Duodenal mucosa (tissue), 2 donors: Measurements from ENCODE around the gene L1CAM.

ENCODE experiments used
- H3K27ac ChIP-seq: one replicate; pipeline ENCODE4 v1.7.0; 2013; ENCODE audit warnings: low read depth, low read length
- H3K27me3 ChIP-seq, 2 donors: one replicate each; pipeline ENCODE4 v1.7.0; 2013; ENCODE audit warnings: low read length in 2 of 2, control low read depth in 1 of 2; ENCODE audit not compliant: insufficient read depth in 2 of 2, control insufficient read depth in 1 of 2
- H3K36me3 ChIP-seq, 2 donors: one replicate each; pipeline ENCODE4 v1.7.0; 2013; ENCODE audit warnings: low read length in 2 of 2, control low read depth in 1 of 2; ENCODE audit not compliant: insufficient read depth in 2 of 2, control insufficient read depth in 1 of 2
- H3K4me1 ChIP-seq, 2 donors: one replicate each; pipeline ENCODE4 v1.7.0; 2013; ENCODE audit warnings: low read length in 2 of 2, control low read depth in 1 of 2; ENCODE audit not compliant: insufficient read depth in 2 of 2, control insufficient read depth in 1 of 2
- H3K4me3 ChIP-seq, 2 donors: one replicate each; pipeline ENCODE4 v1.7.0; 2013; ENCODE audit warnings: low read length in 2 of 2, low read depth in 1 of 2
- H3K9ac ChIP-seq, 2 donors: one replicate each; pipeline ENCODE4 v1.7.0; 2013; ENCODE audit warnings: low read length in 2 of 2, low read depth in 1 of 2
- H3K9me3 ChIP-seq, 2 donors: one replicate each; pipeline ENCODE4 v1.7.0; 2013; ENCODE audit warnings: low read length in 2 of 2, control low read depth in 1 of 2; ENCODE audit not compliant: control insufficient read depth in 1 of 2

The L1CAM gene

DNA sequence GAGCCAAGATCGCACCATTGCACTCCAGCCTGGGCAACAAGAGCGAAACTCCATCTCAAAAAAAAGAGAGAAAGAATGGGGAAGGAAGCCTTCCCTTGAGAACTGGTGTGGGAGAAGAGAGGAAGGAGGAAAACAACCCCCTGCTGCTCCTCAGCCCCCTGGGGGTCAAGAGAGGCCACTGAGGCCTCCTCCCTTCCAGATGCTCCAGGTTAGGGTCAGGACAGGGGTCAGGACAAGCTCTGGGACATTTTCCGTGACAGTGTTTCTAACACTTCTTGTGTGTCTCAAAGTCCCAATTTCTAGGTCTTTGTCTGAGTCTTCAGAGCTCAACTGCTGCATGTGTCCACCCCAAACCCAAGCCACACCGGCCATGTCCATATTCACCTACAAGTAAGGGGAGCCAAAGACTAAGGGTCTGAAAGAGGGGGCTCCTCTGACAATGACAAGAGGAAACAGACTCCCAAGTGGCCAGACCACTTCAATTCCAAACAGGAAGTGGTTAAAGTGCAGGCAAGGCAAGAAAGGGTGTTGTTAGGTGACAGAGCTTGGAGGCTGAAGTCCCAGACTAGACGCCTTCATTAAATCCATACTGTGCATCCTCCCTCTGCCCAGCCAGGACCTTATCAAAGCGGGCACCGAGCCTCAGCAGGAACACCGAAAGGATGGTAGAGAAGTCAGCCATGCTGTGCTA is 8.3 kb downstream of the L1CAM start:
- no peaks in the 10 kb centered on the region for H3K9me3 ChIP-seq
- H3K4me3 ChIP-seq: no peak overlapping the region
- H3K36me3 ChIP-seq: no peaks in the 10 kb centered on the region
- no peak overlapping the region for H3K9ac ChIP-seq
- H3K4me1 ChIP-seq: no peaks in the 10 kb centered on the region
- no peak overlapping the region for H3K27ac ChIP-seq
- H3K27me3 ChIP-seq: peaks cover 4 to 11% of the 10 kb centered on the region in 2 donors

DNA sequence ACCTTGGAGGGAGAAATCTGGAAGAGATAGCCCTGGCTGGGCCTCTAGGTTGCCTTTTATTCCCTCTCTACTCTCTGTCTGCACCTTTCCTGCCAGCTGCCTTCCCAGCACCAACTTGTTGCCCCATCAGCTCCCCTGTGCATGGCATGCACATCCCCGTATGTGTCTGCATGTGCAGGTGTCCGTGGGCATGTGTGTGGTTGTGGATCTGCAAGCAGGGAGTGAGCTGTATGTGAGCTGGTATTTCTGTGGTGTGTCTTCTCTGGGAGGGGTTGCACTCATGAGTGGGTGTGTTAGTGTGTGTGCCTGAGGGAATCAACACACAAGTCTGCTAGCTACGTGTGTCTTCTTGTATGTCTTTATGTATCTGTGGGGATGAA is 9.9 kb downstream of the L1CAM start:
- H3K27ac ChIP-seq: no peak overlapping the region
- no peaks in the 10 kb centered on the region for H3K36me3 ChIP-seq
- no peak overlapping the region for H3K9ac ChIP-seq
- H3K4me1 ChIP-seq: no peaks in the 10 kb centered on the region
- H3K4me3 ChIP-seq: no peak overlapping the region
- peaks cover 4 to 11% of the 10 kb centered on the region in 2 donors for H3K27me3 ChIP-seq
- H3K9me3 ChIP-seq: no peaks in the 10 kb centered on the region

DNA sequence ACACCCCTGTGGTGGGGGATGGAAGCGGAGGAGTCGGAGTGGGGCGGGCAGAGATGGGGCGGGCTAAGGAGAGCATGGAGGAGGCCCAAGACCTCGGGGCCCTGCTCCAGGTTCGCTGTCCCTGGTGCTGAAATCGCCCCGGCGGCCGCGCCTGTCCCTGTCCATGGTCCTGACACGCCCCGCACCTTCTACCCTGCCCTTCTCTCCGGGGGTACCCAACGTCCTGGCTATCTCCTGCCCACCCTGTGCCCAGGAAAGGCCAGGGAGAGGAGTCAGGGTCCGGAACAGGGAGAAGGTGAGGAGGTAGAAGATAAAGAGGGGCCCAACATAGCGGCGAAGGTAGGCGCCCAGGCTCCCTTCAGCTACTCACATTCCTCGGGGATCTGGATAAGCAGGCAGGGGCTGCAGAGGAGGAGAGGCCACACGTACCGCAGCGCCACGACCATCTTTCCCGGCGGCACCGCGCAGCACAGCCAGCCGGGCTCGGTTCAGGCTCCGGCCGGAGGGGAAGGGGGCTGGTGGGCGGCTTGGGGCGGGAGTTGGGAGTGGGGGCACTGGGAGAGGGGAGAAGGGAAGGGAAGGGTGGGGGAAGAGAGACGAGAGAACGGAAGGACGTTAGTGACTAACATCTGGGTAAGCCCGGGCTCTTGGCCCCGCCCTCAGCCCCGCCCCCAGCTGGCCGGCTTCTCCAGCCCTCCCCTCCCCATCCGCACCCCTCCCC is 10.4 kb downstream of the L1CAM start:
- H3K27ac ChIP-seq: no peak overlapping the region
- no peaks in the 10 kb centered on the region for H3K36me3 ChIP-seq
- no peaks in the 10 kb centered on the region for H3K9me3 ChIP-seq
- H3K4me3 ChIP-seq: no peak overlapping the region
- H3K4me1 ChIP-seq: no peaks in the 10 kb centered on the region
- peaks cover 4 to 11% of the 10 kb centered on the region in 2 donors for H3K27me3 ChIP-seq
- H3K9ac ChIP-seq: no peak overlapping the region

DNA sequence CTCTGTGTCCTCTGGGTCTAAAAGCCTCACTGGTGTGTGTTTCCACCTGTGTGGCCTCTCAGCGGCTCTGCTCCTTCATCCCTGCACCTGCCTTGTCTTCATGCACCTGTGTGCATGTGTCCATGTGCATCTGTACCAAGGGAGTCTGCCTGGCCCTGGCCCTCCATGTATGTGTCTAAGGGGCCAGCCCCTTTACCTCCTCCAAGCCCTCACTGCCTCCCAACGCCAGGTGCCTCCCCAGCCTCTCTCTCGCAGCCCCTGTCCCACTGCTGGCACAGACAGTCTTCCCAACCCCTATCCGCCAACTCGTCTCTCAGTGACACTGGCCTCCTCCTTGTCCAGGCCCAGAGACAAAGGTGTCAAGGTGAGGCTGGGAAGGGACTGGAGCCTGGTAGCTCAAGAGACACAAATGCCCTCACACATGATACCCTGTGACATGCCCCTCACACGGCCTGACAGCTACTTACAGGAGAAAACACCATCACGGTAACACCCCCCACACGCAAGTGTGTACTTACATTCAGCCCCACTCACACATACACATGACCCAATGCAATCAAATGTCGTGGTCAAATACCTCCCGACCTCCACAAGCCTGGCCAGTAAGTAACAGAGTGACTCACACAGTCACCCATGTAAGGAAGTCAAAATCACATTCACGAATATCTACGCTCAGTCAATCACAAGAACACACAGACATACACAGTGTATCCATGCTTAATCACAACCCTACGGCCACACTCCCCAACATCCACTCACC is 11.4 kb downstream of the L1CAM start:
- Histone ChIP-seq H3K36me3 (no peaks in the 10 kb centered on the region), H3K27me3 (peaks cover 4 to 11% of the 10 kb centered on the region in 2 donors), H3K4me1 (no peaks in the 10 kb centered on the region), H3K4me3 (no peak overlapping the region), H3K9me3 (no peaks in the 10 kb centered on the region), H3K27ac (no peak overlapping the region), H3K9ac (no peak overlapping the region)

DNA sequence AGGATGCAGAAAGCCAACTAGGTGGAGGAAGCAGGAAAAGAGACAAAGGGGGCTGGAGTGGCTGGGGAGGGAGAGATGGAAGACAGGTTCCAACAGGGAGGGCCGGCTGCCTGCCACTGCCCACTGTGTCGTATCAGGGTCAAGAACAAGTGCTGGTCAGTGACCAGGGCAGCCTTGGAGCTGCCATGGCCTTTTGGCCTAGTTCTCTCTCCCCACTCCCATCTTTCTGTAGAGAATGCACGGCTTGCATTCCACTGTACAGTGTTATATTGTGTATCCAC is 11.9 kb downstream of the L1CAM start:
- Histone ChIP-seq H3K27me3 (peaks cover 3 to 11% of the 10 kb centered on the region in 2 donors), H3K27ac (no peak overlapping the region), H3K9ac (no peak overlapping the region), H3K9me3 (no peaks in the 10 kb centered on the region), H3K36me3 (no peaks in the 10 kb centered on the region), H3K4me1 (no peaks in the 10 kb centered on the region), H3K4me3 (no peak overlapping the region)

DNA sequence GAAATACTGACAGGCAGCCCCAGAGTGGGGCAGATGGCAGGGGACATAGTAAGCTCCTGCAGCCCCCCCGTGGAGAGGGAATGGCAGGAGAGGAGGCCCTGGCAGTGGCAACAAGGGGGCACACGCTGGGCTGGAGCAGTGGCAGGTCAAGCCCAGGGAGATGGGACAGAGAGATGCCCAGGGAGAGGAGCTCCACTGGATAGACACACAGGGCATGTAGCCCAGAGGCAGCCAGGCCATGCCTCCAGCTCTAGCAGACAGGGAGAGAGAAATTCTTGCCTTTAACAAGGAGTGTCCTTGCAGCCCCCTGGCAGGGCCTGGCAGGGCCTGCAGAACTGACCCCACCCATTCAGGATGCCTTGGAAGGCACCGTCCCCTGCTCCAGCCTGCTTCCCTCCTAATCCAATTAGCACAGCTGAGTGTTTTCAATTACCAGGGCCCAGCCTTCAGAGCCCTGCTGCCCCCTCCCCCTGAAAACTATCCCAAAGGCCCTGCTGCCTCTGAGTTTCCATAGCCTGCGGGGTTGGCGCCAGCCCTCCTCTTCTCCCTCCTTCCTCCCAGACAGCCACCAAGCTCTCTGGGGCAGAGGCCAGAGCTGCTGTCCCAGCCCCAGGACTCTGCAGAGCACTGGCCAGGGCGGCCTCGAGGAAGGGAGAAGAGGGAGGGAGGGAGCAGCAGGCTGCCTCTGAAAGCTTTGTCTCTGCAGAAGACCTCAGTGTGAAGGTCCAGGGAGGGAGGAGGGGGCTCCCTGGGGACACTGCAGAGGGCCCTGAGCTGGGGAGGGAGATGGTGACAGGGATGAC is 12.5 kb downstream of the L1CAM start:
- H3K4me1 ChIP-seq: no peaks in the 10 kb centered on the region
- no peak overlapping the region for H3K4me3 ChIP-seq
- no peak overlapping the region for H3K27ac ChIP-seq
- no peaks in the 10 kb centered on the region for H3K9me3 ChIP-seq
- H3K27me3 ChIP-seq: peaks cover 0 to 9% of the 10 kb centered on the region in 2 donors
- no peaks in the 10 kb centered on the region for H3K36me3 ChIP-seq
- no peak overlapping the region for H3K9ac ChIP-seq

DNA sequence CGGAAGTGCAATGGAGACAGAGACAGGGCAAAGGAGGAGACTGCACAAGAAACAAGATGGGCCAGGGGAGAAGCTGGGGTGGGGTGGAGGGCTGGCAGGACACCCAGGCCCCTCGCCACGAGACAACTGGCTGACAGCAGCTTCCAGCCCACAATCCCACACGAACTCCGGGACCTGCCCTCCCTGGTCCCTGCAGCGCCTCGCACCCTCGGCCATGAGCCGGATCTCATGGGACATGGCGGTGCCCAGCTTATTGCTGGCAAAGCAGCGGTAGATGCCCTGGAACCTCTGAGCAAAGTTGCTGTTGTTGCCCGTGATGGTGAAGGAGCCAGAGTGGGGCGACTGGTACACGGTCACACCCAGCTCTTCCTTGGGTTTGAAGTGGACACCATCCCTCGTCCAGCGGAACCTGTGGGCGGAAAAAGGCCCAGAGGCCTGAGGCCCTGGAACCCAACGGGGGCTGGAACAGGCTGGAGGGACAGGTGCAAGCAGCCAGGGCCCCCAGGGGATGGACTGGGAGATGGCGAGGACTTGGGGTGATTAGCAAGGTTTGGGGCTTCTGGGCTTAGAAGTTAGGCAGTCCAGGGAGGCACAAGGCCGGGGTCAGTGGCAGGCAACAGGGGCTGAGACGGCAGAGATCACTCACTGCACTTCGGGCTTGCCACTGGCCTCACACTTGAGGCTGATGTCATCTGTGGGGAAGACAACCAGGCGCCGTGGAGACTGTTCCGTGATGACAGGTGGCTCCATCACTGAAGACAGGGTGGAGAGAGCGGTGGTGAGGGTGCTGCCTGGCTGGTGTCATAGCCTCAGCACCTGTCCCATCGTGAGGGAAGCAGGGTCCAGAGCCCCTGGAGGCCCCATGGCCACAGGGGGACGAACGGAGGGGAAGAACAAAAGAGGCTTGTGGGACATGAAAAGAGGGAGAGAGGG is 13.8 kb downstream of the L1CAM start:
- Histone ChIP-seq H3K9ac (no peak overlapping the region), H3K36me3 (no peaks in the 10 kb centered on the region), H3K4me1 (no peaks in the 10 kb centered on the region), H3K9me3 (no peaks in the 10 kb centered on the region), H3K4me3 (no peak overlapping the region), H3K27ac (no peak overlapping the region), H3K27me3 (no peaks in the 10 kb centered on the region)

DNA sequence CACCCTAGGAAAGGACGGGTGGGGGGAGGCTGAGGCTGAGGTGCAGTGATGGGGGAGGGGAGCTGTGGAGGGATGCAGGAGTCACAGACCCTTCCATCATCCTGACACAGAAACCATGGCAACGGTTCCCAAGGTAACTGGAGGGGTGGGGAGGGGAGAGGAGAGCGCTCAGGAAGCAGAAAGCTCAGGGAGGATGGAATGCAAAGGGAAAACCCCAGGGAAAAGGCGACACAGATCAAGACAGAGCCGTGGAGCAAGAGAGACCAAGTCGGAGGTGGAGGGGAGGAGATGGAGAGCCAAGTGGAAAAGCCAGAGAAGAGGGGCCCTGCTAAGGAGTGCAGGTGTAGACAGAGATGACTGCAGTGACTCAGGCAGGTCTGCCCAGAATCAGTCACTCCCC is 14.5 kb downstream of the L1CAM start:
- Histone ChIP-seq H3K4me1 (no peaks in the 10 kb centered on the region), H3K9ac (no peak overlapping the region), H3K27me3 (no peaks in the 10 kb centered on the region), H3K4me3 (no peak overlapping the region), H3K27ac (no peak overlapping the region), H3K36me3 (no peaks in the 10 kb centered on the region), H3K9me3 (no peaks in the 10 kb centered on the region)

DNA sequence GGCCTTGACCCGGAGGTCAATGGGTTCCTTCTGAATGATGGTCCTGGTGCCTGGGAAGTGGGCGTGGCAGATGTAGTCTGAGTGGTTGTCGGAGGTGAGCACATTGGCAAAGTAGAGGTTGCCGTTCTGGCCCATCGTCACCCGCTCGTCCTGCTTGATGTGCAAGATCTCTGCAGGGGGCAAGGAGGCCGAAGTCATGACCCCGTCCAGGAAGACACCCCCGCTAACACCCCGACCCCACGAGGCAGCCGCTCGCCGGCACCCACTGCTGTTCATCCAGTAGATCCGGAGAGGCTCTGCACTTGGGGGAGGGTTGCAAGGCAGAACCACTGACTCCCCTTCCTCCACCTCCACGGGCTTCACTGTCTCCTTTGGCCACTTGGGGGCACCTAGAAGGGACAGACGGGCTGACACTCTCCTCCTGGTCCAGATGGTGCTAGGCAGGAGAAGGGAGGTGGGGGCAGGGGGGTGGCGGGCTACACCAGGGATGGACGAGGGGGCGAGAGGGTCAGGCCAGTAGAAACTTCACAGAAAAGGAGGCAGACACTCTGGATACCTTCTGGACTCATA is 15.1 kb downstream of the L1CAM start:
- Histone ChIP-seq H3K27ac (no peak overlapping the region), H3K36me3 (no peaks in the 10 kb centered on the region), H3K4me3 (no peak overlapping the region), H3K4me1 (no peaks in the 10 kb centered on the region), H3K9me3 (no peaks in the 10 kb centered on the region), H3K9ac (no peak overlapping the region), H3K27me3 (no peaks in the 10 kb centered on the region)
